NCI-H345 (cell line): ENCODE data around the gene CPT2.

Source experiments
- DNase-seq: peaks from one replicate; lab custom pipeline; 2025; lab: John Stamatoyannopoulos, UW

Gene CPT2

GRCh38 chr1:53262000-53262399 is 65.4 kb downstream of the CPT2 start:
- no peak for DNase-seq
